Muscle layer of colon (tissue), 2 donors: ENCODE measurements around the gene TSSK1B.
"Not testable (repeated sequence)": the region's sequence is repeated elsewhere in the genome, so short reads cannot be mapped to it uniquely, and the experiment has no call there.

Experiments used
- H3K27ac ChIP-seq: one replicate; pipeline ENCODE4 v1.7.0; 2013; ENCODE audit warnings: low read depth, mild to moderate bottlenecking, low read length, moderate library complexity
- H3K27me3 ChIP-seq, 2 donors: one replicate each; pipeline ENCODE4 v1.7.0; 2013; ENCODE audit warnings: low read length in 2 of 2, mild to moderate bottlenecking in 2 of 2; ENCODE audit not compliant: insufficient read depth in 2 of 2, control insufficient read depth in 1 of 2
- H3K36me3 ChIP-seq: one replicate; pipeline ENCODE4 v1.7.0; 2013; ENCODE audit warnings: mild to moderate bottlenecking, low read length; ENCODE audit not compliant: insufficient read depth
- H3K4me1 ChIP-seq: one replicate; pipeline ENCODE4 v1.7.0; 2013; ENCODE audit warnings: mild to moderate bottlenecking, low read length; ENCODE audit not compliant: insufficient read depth
- H3K4me3 ChIP-seq, 2 donors: one replicate each; pipeline ENCODE4 v1.7.0; 2013; ENCODE audit warnings: low read length in 2 of 2, low read depth in 1 of 2, mild to moderate bottlenecking in 1 of 2, moderate library complexity in 1 of 2
- H3K9ac ChIP-seq: one replicate; pipeline ENCODE4 v1.7.0; 2013; ENCODE audit warnings: low read length
- H3K9me3 ChIP-seq: one replicate; pipeline ENCODE4 v1.7.0; 2013; ENCODE audit warnings: mild to moderate bottlenecking, low read length
- donor health status: abdominal sarcoma.
- donor health status: Adenocarcinoma of cecum.

The TSSK1B gene

GRCh38 chr5:113446358-113446927 lies 11.7 kb upstream of the TSSK1B start:
- Histone ChIP-seq H3K27me3 (no peaks in the 10 kb centered on the region), H3K27ac (no peak overlapping the region), H3K9ac (no peak overlapping the region), H3K9me3 (no peaks in the 10 kb centered on the region), H3K36me3 (no peaks in the 10 kb centered on the region), H3K4me3 (no peak overlapping the region), H3K4me1 (no peaks in the 10 kb centered on the region)

DNA sequence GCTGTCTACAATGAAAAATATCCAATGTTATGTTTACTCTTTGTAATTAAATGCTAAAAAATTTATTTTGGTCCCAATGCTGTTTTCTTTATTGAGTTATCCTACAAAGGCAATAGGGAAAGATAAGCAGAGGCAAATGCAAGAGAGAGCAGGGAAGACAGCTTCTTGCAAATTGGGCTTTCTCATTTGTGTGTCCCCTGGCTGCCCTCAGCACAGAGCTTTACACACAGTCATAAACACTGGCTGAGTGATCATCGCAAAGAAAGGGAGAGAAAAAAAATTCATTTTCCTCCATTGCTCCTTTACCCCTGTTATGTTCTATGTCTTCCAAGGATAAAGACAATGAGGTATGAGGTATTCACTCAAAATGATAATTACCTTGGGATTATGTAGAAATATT lies 2.3 kb upstream of the TSSK1B start:
- no peaks in the 10 kb centered on the region for H3K4me1 ChIP-seq
- H3K27ac ChIP-seq: no peak overlapping the region

GRCh38 chr5:113435575-113435974 lies 786 bp upstream of the TSSK1B start:
- H3K9ac ChIP-seq: no peak overlapping the region
- no peaks in the 10 kb centered on the region for H3K9me3 ChIP-seq
- no peak overlapping the region for H3K4me3 ChIP-seq
- no peaks in the 10 kb centered on the region for H3K36me3 ChIP-seq
- no peak overlapping the region for H3K27ac ChIP-seq
- no peaks in the 10 kb centered on the region for H3K4me1 ChIP-seq
- H3K27me3 ChIP-seq: no peaks in the 10 kb centered on the region

More for the DNA sequence above, 2.3 kb upstream of the TSSK1B start:
- Histone ChIP-seq H3K36me3 (no peaks in the 10 kb centered on the region), H3K9me3 (no peaks in the 10 kb centered on the region), H3K4me3 (no peak overlapping the region), H3K27me3 (no peaks in the 10 kb centered on the region), H3K9ac (no peak overlapping the region)

DNA sequence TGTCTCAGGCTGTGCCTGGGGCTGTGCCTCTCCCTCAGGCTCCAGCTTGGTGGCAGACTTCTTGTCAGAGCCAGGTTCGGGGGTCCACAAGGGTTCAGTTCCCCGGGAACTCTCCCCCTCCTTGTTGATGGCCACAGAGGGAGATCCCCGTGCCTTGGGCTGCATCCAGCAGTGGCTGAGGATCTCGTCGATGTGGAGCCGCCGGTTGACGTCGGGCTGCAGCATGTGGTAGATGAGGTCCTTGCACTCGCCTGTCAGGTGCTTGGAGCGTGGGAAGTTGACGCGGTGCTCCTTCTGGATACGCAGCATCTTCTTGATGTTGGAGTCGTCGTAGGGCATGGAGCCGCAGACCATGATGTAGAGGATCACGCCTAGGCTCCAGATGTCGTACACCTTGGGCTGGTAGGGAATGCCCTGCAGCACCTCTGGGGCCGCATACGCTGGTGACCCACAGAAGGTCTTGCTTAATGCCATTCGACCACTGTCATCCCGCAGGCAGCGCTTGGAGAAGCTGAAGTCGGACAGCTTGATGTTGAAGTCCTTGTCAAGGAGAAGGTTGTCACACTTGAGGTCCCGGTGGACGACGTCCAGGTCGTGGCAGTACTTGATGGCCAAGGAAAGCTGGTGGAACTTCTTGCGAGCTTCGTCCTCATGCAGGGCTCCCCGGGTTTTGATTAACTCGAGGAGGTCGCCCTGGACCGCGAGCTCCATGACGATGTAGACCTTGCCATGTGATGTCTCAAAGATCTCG lies 752 bp downstream of the TSSK1B start:
- no peaks in the 10 kb centered on the region for H3K27me3 ChIP-seq
- H3K9me3 ChIP-seq: no peaks in the 10 kb centered on the region
- H3K9ac ChIP-seq: no peak overlapping the region
- no peak overlapping the region for H3K27ac ChIP-seq
- no peaks in the 10 kb centered on the region for H3K4me1 ChIP-seq
- H3K4me3 ChIP-seq: no peak overlapping the region
- H3K36me3 ChIP-seq: no peaks in the 10 kb centered on the region

GRCh38 chr5:113433071-113433470 lies 1.7 kb downstream of the TSSK1B start:
- Histone ChIP-seq H3K9ac (no peak overlapping the region), H3K27me3 (no peaks in the 10 kb centered on the region), H3K27ac (no peak overlapping the region), H3K36me3 (no peaks in the 10 kb centered on the region), H3K9me3 (no peaks in the 10 kb centered on the region), H3K4me3 (no peak overlapping the region), H3K4me1 (no peaks in the 10 kb centered on the region)

DNA sequence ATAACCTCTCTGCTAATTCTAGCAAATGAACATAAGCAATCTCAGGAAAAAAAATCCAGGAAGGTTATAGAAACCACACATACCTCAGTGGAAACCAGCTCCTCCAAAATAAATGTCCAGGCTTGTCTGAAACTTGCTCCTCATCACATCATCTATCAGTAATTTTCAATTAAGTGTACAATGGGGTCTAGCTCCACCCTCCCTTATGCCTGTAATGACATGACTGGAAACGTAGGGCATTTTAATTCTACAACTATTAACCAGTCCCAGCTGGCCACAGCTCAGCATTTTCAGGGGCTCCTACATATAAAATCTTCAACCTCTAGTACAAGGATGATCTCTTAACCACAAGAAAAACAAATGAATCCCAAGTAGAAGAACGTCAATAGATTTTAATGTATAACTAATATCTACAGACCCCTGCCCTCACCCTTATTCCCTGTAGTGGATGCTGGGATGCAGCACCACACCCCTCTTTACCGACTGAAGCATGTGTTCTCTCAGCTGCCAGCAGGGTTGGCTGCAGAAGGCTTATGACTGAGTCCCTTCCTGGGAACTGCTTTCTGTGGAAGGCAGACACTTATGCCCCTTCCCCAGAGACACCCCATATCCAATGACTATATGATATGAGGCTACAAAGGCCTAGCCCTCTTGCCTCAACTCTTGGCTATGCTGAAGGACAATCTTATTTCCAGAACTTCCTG lies 6.8 kb downstream of the TSSK1B start:
- Histone ChIP-seq H3K36me3 (no peaks in the 10 kb centered on the region), H3K9me3 (no peaks in the 10 kb centered on the region), H3K27ac (no peak overlapping the region)

GRCh38 chr5:113425909-113426308 lies 8.9 kb downstream of the TSSK1B start:
- Histone ChIP-seq H3K9ac (no peak overlapping the region), H3K27me3 (no peaks in the 10 kb centered on the region), H3K4me1 (no peaks in the 10 kb centered on the region), H3K4me3 (no peak overlapping the region), H3K27ac (no peak overlapping the region), H3K9me3 (no peaks in the 10 kb centered on the region), H3K36me3 (no peaks in the 10 kb centered on the region)

More for the DNA sequence above, 6.8 kb downstream of the TSSK1B start:
- no peak overlapping the region for H3K9ac ChIP-seq
- no peak overlapping the region for H3K4me3 ChIP-seq
- H3K4me1 ChIP-seq: no peaks in the 10 kb centered on the region
- no peaks in the 10 kb centered on the region for H3K27me3 ChIP-seq

DNA sequence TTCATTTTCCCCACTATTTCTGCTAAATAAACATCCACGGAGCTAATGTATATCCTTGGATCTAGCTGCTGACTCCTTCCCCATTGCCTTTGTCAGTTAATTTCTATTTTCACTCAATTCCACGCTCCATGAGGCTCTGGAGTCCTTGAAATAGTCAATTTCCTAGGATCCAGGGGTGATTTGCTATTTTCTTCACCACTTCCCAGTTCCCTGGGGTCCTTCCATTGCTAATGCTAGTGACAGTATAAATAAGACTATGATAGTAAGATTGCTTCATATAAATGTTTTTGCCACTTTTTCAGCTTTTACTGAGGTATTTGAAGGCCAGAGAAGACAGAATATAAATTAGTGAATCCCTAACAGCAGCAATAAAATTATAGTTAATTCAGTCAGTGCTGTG lies 13.1 kb downstream of the TSSK1B start:
- H3K4me1 ChIP-seq: no peaks in the 10 kb centered on the region
- no peaks in the 10 kb centered on the region for H3K36me3 ChIP-seq
- no peak overlapping the region for H3K4me3 ChIP-seq
- no peak overlapping the region for H3K27ac ChIP-seq
- no peaks in the 10 kb centered on the region for H3K27me3 ChIP-seq
- no peak overlapping the region for H3K9ac ChIP-seq
- H3K9me3 ChIP-seq: no peaks in the 10 kb centered on the region

GRCh38 chr5:113405530-113405929 lies 29.3 kb downstream of the TSSK1B start:
- Histone ChIP-seq H3K4me1 (no peaks in the 10 kb centered on the region), H3K9me3 (no peaks in the 10 kb centered on the region), H3K27me3 (no peaks in the 10 kb centered on the region), H3K27ac (no peak overlapping the region), H3K4me3 (no peak overlapping the region), H3K9ac (no peak overlapping the region), H3K36me3 (no peaks in the 10 kb centered on the region)

DNA sequence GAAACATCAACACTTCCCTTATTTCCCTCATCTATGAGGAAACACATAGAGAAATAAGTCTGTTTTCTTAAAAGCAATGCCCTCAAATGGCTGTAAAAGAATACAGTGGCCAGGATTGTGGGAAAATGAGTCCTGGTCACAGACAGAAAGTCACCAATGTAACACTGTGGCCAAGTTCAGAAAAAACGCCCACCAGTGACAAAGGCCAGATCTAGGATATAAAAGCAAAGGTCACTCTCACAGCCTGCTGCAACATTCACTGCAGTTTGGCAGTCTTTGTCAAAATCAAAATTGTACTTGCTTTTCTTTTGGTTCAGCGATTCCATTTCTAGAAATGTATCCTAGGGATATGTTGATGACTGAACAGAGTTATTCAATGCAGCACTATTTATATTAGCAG lies 30.5 kb downstream of the TSSK1B start:
- H3K4me1 ChIP-seq: no peaks in the 10 kb centered on the region
- H3K27me3 ChIP-seq: no peaks in the 10 kb centered on the region
- no peak overlapping the region for H3K9ac ChIP-seq
- H3K4me3 ChIP-seq: no peak overlapping the region
- no peaks in the 10 kb centered on the region for H3K9me3 ChIP-seq
- H3K27ac ChIP-seq: no peak overlapping the region
- no peaks in the 10 kb centered on the region for H3K36me3 ChIP-seq

GRCh38 chr5:113397986-113398385 lies 36.8 kb downstream of the TSSK1B start:
- not testable (repeated sequence) for H3K36me3 ChIP-seq, H3K27ac ChIP-seq, H3K27me3 ChIP-seq, H3K9me3 ChIP-seq, H3K4me3 ChIP-seq, H3K9ac ChIP-seq, H3K4me1 ChIP-seq
